Esophagus squamous epithelium (tissue), 4 donors: ENCODE results near the gene MGST2.

ENCODE experiments used
- POLR2A ChIP-seq, 4 donors: fragments of 450-650 bp; IDR thresholded peaks; one replicate each; pipeline ENCODE4 v1.6.1; 2017; ENCODE audit warnings: antibody characterized with exemption in 4 of 4, mild to moderate bottlenecking in 4 of 4, moderate library complexity in 3 of 4
- TF ChIP-seq, protein P1 (sequence below), 6 experiments: fragments of 450-650 bp in 4 of 6; fragments of 200-600 bp in 2 of 6; sonication (generic) in 2 of 6; IDR thresholded peaks; one replicate each; pipeline ENCODE4 v1.5.1; 2016 to 2019; ENCODE audit warnings: antibody characterized with exemption in 6 of 6, mild to moderate bottlenecking in 4 of 6, moderate library complexity in 4 of 6

DNA sequence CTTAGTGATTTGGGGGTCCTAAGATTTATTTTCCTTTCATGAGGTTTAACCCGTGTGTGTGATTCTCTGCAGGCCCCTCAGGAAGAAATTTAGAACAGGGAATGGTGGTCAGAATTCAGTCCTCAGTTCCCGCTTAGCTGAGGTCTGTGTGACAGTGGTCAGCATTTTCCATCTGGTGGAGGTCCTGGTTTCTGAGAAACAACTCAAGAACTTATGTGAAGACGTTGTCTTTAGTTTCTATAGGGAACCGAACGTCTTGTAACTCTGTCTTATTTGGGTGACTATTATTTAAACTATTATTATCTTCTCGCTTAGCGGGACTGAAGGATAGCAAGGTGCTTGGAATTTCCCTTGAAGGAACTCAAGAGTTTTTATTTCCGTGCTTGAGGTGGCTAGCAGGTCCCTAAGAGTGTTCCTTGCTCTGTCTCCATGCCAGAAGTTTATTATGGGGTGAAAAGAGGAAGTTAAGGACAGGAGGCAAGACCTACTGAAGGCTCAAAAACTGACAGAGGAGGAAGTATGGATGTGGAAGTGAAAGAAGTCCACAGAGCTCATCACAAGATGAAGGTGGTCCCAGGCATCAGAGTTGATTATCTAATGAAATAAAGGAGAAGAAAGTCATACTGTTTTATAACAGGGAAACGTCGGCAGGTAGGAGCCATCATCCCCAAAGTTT, 9.4 kb downstream of the MGST2 start:
- no peak for TF ChIP-seq POLR2A (IDR thresholded peaks at IDR 0.05)
- TF ChIP-seq, protein P1, sequence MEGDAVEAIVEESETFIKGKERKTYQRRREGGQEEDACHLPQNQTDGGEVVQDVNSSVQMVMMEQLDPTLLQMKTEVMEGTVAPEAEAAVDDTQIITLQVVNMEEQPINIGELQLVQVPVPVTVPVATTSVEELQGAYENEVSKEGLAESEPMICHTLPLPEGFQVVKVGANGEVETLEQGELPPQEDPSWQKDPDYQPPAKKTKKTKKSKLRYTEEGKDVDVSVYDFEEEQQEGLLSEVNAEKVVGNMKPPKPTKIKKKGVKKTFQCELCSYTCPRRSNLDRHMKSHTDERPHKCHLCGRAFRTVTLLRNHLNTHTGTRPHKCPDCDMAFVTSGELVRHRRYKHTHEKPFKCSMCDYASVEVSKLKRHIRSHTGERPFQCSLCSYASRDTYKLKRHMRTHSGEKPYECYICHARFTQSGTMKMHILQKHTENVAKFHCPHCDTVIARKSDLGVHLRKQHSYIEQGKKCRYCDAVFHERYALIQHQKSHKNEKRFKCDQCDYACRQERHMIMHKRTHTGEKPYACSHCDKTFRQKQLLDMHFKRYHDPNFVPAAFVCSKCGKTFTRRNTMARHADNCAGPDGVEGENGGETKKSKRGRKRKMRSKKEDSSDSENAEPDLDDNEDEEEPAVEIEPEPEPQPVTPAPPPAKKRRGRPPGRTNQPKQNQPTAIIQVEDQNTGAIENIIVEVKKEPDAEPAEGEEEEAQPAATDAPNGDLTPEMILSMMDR (IDR thresholded peaks at IDR 0.05), result no peak
